Pons (tissue), 1 donor: Measurements from ENCODE around the gene IL5RA.

ENCODE experiments used
- DNase-seq: peaks from one replicate; pipeline ENCODE4 v3.0.0-alpha.2; 2016; ENCODE audit warnings: low spot score

The IL5RA gene

GRCh38 chr3:3110299-3110630 is at the start of gene IL5RA:
IL5RA (minus strand) TSS chr3:3110374; CDS start chr3:3104984, 5,390 bp downstream.
- no peak for DNase-seq

GRCh38 chr3:3157484-3157883 is 47.3 kb upstream of the IL5RA start:
- no peak for DNase-seq

GRCh38 chr3:3154879-3155610 is 44.9 kb upstream of the IL5RA start:
- no peak for DNase-seq

DNA sequence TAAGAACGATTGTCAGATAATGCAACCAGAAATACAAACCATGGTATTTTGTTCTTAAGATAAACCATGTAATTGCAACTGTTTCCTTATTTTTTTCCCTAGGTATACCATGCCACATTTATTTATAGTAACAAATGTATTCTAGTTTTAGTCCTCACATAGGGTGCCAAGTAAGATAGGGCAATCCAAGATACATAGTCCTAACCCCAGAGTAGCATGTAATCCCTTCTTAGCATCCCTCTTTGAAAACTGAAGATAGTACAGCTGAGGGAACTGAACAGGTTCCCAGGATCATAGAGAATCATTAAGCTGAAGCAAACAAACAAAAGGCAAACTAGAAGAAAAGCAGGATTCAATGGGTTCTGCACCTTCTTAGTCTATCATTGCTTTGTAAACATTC is 41.3 kb upstream of the IL5RA start:
- no peak for DNase-seq

GRCh38 chr3:3149560-3149959 is 39.4 kb upstream of the IL5RA start:
- DNase-seq: no peak

DNA sequence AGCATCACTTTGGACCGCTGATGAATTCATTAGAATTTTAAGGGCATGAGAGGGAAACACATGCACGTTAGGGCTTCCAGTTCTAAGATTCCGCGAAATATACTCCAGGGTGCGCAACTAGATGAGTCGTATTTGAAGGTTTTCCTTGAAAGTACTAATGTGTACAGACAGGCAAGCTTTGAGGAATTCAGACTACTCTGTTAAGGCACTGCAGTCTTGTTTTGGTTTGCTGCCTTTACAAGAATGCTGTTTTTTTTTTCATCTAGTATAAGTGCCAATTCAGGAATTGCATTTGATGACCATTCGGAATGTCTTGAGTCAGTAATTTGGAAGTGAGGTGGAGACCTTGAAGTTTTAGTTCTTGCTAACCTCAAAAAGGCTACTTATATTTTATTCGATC is 35.7 kb upstream of the IL5RA start:
- no peak for DNase-seq

DNA sequence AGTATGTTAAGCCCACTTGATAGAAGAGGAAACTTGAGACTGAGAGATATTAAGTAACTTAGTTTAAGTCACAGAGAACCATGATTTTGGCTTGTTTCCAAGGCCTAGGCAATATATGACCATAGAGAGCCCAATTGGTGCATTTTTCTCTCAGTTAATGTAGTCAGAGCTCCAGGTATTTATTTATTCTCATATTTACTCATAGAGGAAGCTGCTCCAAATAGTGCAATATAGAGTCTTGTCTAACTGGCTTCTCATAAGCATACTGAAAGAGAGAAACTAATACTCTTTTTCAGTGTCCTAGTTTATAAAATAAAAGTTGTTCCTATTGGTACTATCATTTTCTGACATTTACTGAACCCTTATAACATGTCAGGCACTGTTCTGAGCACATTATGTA is 31.8 kb upstream of the IL5RA start:
- no peak for DNase-seq

GRCh38 chr3:3137526-3137925 is 27.4 kb upstream of the IL5RA start:
- no peak for DNase-seq

DNA sequence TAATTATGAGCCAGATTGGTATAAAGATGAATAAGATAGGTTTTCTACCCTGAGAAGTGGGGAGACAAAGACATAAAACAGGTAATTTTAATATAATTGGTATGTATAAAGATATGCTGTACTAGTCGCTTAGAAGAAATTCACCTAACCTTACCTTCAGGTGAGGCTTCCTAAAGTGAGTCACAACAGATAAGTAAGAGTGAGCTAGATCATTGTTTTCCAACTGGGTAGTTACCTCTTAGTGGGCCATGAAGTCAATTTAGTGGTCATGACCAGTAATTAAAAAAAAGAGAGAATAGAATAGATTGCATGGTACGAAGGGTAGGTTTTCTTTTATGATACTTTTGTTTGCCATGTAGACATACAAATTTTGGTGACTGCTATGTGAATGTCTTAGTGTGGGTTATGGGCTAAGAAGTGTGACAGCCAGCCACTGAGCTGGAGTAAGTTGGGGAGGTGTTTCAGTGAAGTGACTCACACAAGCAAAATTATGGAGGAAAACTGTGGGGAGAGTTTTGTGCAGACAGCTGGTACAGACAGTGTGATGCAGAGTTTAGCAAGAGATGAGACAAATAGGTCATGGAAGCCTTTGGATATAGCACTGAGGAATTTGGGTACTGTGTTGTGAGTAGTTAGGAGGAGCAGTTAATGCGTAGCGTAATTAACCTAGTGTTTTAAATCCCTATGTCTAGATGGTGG is 24.7 kb upstream of the IL5RA start:
- DNase-seq: no peak

- no peak for DNase-seq
Measured at GRCh38 chr3:3133500-3133899, 23.3 kb upstream of the IL5RA start.

GRCh38 chr3:3129579-3129978 is 19.4 kb upstream of the IL5RA start:
- DNase-seq: no peak

GRCh38 chr3:3127432-3128010 is 17.3 kb upstream of the IL5RA start:
- DNase-seq: no peak

DNA sequence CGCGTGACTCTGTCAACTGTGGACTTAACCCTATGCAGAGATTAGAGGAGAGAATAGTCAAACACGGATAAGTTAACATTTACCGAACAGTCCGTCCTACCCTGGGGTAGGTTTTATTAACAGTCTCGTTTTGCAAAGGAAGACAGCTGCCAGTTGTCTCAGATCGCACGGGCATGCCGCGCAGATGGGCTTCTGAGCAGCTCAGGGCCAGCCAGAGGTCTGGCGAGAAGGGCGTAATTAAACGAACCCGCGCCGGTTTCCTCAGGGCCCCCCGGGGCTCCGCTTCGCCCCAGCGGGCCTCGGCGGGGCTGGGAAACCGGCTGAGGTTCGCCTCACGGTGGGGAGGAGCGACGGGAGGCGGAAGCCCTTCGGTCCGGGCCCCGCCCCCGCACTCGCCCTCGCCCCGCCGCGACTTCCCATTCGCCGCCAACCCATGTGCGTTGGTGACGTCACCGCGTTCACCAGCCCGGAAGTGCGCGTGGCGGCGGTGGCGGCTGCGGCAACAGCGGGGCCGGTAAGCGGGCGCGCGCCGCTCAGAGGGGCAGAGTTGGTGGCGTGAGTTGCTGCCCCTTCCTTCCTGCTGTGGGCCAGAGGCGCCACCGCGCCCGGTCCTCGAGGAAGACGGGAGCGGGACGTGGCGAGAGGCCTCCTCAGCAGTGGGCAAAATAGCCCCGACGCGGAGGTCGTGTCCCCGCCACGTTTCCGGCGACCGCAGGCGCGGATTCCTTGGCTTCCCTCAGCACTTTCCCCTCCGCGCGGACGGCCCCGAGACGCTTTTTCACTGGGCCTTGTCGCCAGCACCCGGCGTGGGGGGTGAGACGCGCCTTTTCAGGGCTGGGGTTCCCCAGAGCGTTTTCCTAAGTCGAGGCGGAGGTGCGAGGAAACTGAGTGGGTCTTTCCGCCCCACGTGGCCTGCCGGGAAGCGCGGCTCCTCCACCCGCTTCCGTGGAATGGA is 16.6 kb upstream of the IL5RA start, which contains the start of gene TRNT1:
Gene TRNT1 (plus strand): TSS at position 464 of the 955 bp plus-strand sequence. CDS start 2,101 bp downstream, outside the sequence.
- DNase-seq: peak; percentile 86

GRCh38 chr3:3125977-3126376 is 15.8 kb upstream of the IL5RA start:
- DNase-seq: no peak

GRCh38 chr3:3119393-3119851 is 9.2 kb upstream of the IL5RA start:
- no peak for DNase-seq

GRCh38 chr3:3117651-3118050 is 7.5 kb upstream of the IL5RA start:
- DNase-seq: no peak

DNA sequence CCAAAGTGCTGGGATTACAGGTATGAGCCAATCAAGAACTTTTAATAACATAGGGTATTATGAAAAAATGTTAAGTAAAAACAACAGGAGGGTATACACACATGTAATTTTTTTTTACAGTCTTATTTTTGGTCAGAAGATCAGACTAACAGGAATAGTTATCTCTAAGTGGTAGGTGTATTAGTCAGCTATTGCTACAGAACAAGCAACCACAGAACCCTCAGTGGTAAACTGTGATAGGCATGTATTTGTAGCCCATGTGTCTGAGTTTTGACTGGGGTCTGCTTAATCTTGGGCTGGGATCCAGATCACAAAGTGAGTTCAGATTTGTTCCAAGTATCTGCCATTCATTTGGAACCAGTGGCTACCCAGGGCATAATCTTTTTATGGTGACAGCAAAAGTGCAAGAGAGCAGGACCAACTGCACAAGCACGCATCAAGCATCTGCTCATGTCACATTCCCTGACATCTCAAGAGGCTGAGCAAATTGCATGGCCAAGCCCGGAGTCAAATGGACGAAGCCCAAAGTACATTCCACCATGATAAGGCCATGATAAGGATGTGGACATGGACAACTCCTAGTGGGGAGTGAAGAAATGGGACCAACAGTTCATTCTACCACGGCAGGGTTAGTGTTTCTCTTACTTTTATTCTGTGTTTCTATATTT is 3.0 kb upstream of the IL5RA start:
- DNase-seq: no peak

- no peak for DNase-seq
Measured at GRCh38 chr3:3110749-3111361, 681 bp upstream of the IL5RA start.

DNA sequence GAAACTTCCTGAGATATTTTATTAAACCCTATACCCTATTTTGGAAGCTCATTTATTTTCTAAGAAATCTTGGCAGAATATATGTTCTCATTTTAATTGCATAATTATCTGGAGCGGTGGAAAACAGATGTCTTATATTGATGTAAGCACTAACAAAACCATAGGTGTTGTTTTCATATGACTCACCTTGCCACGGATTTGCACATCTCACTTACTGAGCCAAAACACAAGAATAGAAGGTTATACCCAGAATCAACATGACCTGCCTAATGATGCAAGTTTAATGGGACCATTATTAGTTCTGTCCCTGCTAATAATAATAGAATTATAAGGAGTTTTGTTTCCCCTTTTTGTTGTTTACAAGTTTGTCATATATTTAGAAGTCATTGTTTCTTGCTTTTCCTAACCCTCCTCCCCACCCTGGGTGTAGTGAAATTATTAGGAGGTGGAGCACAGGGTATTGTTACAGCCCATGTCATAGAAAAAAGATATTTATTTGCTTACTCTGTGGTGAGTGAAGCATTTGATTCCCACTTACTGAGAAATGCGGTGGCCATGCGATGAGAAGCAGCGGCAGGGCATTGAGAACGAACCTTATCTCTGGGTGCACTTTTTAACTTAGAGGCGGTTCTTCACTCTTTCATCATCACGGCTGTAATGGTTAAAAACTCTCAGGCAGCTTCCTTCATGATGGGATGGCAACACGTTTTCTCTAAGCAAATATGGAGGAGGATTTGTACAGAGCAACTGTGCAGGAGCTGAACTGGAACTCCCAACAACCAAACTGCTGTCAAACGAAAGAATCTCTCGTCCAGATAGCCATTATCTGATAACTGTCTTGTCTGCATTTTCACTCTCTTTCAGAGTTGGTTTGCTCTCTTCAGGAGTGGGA is 521 bp downstream of the IL5RA start:
- no peak for DNase-seq

DNA sequence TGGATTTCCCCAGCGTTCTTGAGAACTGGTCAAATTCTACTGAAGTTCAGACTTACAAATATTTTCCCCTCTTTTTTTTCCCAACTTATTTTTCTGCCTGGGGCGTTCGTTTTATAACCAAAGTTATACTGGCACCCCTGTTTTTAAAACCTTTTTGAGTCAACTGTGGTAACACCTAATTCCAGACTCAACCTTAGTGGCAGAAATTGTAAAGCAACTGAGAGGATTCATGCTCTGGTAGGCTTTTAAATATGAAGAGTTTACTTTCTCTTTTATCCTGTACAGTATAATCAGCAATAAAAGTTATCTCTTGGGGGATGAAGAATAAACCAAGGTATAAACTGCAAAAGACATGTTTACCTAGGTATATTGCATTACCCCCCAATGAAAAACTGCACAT is 2.3 kb downstream of the IL5RA start:
- no peak for DNase-seq
